HG02623 (cell line): ENCODE measurements around the gene CEP72.
"Not testable (repeated sequence)": the region's sequence is repeated elsewhere in the genome, so short reads cannot be mapped to it uniquely, and the experiment has no call there.

Experiments used
- ATAC-seq: cut with Tn5 transposase; IDR thresholded peaks from one replicate; pipeline ENCODE4 v1.9.1; 2021; ENCODE audit warnings: moderate library complexity; ENCODE audit not compliant: unreplicated experiment

Gene CEP72

DNA sequence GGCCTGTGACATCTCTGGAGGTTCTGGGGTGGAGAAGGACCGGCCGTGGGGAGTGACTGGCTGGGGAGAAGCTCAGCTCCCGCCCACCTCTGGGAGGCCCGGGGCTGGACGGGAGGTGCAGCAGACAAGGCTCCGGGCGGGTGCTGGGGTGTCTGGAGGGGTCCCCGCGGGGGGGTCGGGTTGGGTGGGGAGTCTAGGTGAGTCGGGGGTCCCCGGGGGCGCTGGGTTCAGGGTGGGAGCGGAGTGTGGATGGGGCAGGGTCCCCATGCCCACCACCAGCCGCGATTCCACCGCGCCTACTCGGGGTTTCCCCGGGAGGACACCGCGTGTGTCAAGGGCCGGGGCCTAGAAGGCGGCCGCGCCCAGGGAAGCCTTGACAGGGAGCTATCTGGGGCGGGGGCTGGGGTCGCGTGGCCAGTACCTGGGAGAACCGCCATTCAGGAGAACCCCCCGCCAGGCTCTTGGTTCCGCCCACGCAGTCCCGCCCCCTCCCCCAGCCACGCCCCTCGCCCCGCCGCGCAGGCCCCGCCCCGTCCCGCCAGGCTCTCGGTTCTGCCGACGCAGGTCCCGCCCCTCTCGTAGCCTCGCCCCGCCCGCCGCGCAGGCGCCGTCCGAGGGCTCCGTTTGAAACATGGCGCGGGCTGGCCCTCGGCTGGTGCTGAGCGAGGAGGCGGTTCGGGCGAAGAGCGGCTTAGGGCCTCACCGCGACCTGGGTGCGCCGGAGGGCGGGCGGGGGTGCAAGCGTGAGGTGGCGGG lies at the start of gene CEP72:
Gene CEP72, plus strand, starts transcription at position 610 of the 756 bp plus-strand sequence. Its CDS starts 22 bp downstream, at position 632.
- ATAC-seq: peak; percentile 64

GRCh38 chr5:565782-566440 lies 46.2 kb upstream of the CEP72 start:
- ATAC-seq: no peak

DNA sequence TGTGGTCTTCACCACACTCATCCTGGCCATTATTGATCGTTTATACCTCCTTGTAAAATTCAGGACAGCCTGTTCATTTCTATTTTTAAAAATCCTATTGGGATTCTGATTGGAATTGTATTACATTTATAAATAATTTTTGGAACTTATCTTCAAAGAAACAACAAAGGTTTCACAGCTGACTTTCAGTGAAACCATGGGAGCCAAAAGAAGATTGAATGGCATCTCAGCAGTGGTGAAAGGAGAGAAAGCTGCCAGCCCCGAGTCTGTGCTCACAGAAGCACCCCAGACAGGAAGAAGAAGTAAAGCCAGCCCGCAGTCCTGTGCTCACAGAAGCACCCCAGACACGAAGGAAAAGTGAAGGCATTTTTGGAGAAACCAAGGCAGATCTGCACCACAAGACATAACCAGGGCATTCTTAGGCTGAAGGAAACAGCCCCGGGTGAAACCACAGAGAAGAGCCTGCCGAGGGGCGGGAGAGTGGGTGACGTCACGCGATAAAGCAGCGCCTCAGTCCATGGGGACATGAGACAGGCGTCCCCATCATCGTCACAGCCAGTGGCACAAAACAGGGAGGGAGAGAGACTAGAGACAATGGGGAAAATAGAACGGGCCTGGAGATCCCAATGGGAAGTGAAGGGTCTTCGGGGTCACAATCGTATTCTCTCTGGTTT lies 45.4 kb upstream of the CEP72 start:
- ATAC-seq: no peak

DNA sequence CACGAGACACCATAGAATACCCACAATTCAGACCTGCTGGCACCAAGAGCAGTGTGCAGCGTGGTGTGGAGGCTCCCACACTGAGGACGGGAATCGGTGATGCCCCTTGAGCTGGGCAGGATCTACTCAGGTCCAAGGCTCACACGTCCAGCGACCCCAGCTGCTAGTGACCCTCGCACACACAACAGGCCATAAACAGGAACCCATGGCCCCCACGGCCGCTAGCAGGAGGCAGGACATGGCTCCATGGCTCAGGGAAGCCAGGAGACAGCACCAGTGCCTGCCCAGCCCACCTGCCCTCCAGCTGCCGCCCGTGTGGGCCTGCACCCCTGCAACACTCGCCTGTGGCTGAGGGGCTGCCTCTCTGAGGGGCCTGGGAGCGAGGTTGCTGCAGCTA lies 44.5 kb upstream of the CEP72 start:
- ATAC-seq: no peak

DNA sequence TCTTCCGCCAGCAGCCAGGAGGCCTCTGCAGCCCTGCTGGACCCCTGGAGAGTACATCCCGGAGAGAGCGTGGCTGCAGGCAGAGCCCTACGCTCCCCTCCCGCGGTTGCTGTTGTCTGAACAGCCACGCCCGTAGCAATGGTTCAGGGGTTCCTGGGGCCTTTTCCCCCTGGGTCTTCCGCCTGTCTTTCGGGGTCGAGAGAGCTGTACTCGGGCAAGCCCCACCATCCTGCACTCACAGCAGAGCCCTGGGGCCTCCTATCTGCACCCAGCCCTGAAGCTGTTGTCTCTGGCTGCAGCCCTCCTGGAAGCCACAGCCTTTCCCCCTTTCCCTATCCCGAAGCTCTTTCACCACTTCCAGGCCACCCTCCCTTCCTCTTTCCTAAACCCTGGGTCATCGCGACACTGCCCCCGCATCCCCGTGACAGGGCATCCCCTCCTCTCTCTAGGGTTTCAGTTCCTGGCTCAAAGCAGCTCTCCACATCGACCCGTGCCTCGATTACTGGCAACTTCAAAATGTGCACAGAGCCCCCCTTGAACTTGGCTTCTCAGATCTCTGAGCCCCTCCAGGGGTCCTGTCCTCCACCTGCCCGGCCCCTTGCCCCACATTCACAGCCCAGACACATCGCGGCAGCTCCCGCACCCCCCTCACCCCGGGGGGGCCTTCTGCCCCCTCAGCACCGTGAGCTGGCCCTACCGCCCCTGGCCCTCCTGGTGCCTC lies 43.9 kb upstream of the CEP72 start:
- ATAC-seq: no peak

GRCh38 chr5:568809-569208 lies 43.3 kb upstream of the CEP72 start:
- ATAC-seq: no peak

- no peak for ATAC-seq
These were observed 42.7 kb upstream of the CEP72 start for GRCh38 chr5:569358-569867.

- no peak for ATAC-seq
These were observed 42.2 kb upstream of the CEP72 start for GRCh38 chr5:569868-570361.

GRCh38 chr5:570446-570845 lies 41.7 kb upstream of the CEP72 start:
- no peak for ATAC-seq

DNA sequence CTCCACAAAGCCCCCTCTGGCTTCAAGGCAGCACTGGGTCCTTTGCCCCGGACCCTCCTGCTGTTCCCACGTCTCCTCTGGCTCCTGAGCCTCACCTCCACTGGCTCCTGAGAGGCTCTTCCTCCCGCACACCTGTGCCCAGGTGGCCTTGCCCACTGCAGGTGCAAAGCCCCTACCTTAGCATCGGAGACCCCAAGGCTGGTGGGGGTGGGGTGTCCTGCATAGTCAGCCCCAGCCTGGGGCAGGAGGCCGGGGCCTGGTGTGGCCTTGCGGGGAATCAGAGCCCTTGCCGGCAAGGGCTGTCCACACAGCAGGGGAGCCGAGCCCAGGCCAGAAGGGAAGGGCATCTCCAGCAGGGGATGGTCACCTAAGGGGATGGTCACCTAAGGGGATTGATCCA lies 41.3 kb upstream of the CEP72 start:
- no peak for ATAC-seq

DNA sequence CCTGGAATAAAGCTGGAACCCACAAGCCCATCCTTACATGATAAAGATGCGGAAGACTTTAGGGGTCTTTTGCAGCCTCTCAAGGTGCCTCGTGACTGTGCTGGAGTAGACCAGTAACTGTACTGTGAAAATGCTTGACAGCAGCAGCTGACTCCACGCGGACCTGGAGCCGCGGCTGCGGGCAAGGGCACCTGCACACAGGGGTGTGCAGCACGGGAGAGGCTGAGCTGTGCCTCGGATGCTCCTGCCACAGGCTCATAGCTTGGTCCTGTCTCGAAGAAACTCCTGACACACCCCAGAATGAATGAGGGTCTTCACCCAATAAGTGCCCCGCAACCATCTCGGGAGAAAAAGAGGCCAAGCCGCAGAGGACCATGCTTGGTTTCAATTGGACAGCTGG lies 40.3 kb upstream of the CEP72 start:
- no peak for ATAC-seq

GRCh38 chr5:572398-573019 lies 39.6 kb upstream of the CEP72 start:
- ATAC-seq: no peak

DNA sequence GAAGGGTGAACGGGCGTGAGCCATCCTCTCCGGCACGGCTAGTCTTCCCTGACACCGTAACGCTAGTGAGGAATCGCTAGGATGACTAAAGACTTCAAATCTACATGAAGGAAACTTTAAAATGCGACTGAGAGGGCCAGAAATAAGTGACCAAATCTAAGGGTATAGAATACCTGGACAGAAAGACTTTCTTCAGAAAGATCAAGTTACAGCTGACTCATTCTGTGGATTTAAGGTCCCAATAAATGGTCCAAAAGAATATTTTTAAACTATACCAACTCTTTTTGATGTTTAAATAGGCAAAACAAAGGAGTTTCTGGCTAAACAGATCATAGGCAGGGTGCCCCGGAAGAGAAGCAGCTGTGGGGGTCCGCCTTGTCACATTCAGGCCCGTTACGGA lies 38.9 kb upstream of the CEP72 start:
- no peak for ATAC-seq

DNA sequence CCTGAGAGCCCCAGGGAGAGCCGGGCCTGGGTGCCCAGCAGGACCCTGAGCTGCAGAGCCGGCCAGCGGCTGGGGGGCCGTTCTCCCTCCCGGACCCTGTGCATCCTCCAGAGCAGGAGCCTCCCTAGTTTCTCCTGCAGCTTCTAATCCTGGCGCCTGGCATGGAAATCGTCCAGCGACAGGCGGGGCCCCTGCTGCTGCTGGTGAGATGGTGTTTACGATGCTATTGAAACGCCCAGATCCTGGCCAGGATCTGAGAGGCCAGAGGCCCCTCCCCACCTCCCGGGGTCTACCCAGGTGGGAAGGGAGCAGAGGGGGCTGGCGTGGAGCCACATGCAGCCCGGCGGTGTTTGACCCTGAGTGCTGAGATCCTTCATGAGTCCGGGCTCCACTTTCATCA lies 38.2 kb upstream of the CEP72 start:
- no peak for ATAC-seq

DNA sequence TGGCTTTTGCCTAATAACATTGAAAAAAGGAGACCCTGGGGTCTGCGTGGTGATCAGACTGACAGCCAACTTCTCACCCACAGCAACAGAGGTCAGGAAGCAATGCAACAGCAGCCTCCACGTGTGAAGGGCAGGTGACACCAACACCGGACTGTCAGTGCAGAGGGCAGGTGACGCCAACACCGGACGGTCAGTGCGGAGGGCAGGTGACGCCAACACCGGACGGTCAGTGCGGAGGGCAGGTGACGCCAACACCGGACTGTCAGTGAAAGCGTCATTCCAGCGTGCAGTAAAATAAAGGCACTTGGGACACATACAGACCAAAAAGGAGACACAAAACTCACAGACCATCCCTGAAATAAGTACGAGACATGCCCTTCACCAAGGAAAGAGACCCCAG lies 37.2 kb upstream of the CEP72 start:
- ATAC-seq: no peak

DNA sequence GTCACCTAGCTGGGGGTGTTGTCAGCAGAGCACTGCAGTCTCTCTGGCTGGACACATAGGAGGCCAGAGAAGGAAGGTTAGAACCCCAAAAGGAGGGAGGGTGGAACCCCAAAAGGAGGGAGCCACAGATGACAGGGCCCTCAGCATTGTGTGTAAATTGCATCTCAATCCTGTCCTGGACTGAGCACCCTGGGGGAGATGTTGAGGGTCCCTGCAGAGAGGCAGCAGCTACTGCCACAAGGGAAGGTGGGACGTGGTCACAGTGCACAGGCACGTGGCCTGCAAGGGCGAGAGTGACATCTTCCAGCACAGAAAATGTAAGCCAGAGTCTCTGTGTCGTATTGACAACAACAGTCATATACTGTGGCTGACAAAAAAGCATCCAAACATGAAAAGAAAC lies 36.5 kb upstream of the CEP72 start:
- ATAC-seq: no peak

DNA sequence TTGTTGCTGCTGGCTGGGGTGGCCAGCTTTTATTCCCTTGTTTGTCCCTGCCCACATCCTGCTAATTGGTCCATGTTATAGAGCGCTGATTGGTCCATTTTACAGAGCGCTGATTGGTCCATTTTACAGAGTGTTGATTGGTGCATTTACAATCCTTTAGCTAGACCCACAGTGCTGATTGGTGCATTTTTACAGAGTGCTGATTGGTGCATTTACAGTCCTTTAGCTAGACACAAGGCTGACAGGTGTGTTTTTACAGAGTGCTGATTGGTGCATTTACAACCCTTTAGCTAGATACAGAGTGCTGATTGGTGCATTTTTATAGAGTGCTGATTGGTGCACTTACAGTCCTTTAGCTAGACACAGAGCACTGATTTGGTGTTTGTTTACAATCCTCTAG lies 34.9 kb upstream of the CEP72 start:
- ATAC-seq: not testable (repeated sequence)

GRCh38 chr5:577800-578199 lies 34.3 kb upstream of the CEP72 start:
- no peak for ATAC-seq

GRCh38 chr5:579211-579610 lies 32.9 kb upstream of the CEP72 start:
- ATAC-seq: no peak

DNA sequence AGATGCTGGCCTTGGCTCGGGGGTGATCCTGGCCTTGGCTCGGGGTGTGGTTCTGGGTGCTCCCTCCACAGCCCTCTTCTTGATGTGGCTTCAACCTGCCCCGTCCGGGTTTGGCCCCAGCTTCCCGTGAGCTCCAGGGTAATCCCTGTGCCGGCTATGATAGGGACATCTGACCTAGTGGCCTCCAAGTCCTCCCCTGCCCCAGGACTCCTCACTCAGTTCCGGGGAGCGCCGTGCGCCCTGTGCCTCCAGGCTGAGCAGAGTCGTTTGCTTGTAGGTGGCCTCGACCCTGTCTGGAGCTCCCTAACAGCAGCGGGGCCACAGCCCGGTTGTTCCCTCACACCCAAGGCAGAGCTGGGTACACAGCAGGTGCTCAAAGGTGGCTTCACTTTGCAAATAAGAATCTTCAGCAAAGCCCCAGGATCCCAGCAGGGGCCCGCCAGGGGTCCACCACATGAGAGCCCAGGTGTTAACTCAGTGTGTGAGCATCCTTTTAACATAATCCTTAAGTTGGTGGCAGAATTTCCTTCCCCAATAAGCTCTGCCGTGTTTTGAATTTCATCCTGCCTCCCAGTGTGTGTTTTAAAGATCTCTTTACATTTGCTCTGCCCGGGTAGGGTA lies 32.3 kb upstream of the CEP72 start:
- ATAC-seq: no peak
